ENCODE data around the gene ETV6.
A peak's percentile ranks its signal among the peaks of the same experiment; 100 is the strongest.
"Not testable (repeated sequence)": the region's sequence is repeated elsewhere in the genome, so short reads cannot be mapped to it uniquely, and the experiment has no call there.

Gene ETV6

DNA sequence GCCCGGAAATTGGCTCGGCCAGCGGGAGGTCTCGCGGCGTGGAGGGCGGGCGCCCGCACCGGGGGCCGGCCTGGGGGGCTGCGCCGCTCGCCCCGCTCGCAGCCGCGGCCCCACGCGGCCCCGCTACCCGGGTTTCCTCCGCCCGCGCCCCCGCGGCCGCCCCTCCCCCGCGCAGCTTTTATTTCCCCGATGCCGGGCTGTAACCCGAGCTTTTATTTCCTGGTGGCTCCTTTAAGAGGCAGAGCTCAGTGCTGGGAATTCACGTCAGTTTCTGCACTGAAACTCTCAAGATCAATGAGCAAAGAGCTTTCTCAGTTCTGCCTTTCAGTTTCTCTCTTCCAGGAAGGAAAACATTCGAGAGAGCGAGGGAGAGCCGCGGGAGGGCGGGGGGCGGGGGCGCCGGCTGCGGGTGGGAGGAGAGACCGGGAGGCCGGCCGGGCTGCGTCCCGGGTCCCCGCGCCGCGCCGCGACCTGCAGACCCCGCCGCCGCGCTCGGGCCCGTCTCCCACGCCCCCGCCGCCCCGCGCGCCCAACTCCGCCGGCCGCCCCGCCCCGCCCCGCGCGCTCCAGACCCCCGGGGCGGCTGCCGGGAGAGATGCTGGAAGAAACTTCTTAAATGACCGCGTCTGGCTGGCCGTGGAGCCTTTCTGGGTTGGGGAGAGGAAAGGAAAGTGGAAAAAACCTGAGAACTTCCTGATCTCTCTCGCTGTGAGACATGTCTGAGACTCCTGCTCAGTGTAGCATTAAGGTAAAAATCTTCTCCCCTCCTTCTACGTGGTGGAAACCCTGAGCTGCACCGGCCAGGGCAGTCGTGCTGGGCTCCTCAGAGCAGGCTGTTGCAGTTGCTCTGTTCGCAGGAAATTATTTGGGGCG is at the start of gene ETV6:
Gene ETV6 (plus strand): TSS at position 262 of the 873 bp plus-strand sequence. CDS start 454 bp downstream, at position 716.
- peak; percentile 87 for DNase-seq

DNA sequence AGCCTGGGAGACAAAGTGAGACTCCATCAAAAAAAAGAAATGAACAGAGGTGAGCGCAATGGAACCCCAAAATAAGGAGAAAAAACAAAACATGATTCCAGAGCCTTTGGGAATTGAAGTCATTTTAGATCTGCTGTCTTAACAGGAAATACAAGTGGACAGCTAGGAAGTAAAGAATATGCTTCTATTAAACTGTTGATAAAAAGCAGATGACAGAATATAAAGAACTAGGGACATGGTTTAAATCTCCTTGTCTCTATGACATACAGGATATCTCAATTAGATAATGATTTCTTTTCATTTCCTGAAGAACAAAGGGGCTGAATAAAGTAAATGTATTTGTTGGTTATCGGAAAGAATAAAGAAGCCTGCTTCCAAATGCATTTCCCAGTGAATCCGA is 49.3 kb upstream of the ETV6 start:
- DNase-seq = no peak

DNA sequence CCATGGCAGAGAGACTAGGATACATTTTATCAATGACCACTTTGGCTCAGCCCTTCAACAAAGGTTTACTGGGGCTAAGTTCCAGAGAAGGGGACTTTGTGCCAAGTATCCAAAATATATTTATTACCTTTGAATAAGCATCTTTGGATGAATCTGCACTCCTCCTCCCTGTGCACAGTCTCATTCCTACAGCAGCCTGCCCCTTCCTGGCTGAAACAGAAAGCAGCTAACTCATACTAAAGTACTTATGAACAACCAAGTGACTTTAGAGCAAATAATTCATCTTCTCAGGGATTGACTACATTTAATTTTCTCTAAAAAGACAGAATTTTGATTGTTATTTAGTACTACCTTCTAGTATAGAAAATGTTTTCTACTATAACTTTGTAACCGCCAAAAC is 47.8 kb upstream of the ETV6 start:
- DNase-seq = no peak

DNA sequence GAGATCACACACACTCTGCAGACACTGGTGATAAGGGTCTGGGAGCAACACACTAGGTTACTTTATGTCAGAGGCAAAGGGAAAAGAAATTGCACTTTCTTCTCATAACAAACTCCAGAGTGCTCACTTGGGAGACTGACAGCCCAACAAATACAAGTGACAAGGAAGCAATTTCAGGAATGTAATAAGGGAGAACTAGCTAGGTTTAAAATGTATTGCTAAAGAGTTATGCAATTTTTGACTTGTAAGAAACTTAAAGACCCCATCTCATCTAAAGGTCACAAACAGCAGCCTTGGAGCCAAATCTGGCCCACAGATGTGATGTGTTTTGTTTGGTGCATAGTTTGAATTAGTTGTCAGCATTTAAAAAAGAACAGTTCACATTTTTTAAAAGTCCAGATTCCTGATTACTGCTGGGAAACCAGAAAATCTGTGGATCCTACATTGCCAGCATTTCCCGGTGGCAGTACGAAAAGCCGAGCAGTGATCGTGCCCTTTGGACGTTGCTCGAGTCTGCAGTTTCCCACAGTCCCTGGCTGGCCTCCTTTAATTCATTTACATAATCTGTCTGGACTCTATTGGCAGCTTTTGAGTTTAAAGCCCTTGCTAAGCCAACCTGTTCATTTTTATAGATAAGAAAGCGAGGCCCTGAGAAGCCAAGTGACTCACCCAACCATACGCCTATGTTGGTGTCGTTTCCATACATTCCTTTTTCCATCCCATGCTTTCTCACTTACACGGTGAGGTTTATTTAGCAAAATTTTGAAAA is 42.0 kb upstream of the ETV6 start:
- DNase-seq = no peak

DNA sequence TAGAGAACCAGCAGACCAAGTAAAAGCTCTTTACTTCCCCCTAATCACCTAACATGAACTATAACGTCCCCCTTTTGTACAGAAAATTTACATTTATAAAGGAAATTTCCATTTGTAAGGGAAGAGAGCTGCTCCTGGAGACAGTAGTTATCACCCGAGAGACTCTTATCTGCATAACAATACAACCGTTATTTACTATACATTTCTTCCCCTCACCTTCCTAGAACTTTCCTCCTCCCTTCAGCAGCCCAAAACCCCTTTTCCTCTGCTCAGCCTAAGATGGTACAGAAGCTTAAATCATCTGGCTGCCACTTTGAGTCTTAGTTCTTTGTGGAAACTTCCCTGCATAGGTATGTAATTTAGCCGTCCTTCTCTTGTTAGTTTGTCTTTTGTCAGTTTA is 40.4 kb upstream of the ETV6 start:
- DNase-seq = no peak

DNA sequence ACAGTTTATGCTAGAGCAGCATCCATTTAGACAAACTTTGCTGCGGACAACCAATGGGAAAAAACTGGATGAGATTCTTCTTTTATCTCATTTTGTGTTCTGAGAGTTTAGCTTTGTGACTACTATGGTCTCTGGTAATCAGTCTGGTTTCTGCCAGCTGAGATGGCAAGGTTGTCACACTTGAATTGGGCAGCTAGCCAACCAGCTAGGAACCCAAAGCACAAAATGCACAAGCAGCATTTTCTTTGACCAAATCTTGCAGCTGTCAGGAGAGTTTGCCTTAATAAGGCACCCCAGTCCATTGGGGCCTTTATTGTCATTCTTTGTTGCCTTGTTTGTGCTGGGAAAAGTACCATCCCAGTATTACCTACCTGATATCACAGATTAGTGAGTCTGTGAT is 34.0 kb upstream of the ETV6 start:
- DNase-seq = no peak

DNA sequence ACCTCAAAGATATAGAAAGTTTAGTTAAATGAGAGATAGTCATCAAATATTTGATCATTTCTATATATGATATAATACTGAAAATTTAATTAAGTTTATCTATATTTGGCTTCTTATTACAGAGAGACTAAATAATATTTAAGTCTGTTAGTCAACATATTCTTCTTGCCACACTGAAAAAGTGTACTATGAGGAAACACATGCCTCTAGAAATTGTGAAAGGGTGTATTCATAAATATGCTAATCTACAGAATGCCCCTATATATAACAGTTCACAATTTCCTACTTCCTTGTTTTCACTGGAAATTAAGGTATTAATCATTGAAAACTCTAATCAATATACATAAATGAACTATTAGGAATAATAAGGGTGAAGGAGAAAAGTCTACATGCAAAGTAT is 31.4 kb upstream of the ETV6 start:
- no peak for DNase-seq

DNA sequence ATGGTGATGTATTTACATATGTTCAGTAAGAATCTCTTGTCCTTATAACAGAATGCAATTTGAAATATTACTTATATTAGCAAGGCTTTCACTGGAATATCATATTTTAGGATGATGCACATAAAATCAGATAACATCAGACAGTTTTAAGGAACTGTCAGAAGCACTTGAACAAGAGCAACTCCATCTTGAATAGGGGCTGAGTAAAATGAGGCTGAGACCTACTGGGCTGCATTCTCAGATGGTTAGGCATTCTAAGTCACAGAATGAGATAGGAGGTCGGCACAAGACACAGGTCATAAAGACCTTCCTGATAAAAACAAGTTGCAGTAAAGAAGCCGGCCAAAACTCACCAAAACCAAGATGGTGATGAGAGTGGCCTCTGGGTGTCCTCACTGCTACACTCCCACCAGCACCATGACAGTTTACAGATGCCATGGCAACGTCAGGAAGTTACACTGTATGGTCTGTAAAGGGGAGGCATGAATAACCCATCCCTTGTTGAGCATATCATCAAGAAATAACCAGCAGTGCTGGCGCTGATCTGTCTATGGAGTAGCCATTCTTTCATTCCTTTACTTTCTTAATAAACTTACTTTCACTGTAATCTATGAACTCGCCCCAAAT is 27.6 kb upstream of the ETV6 start:
- no peak for DNase-seq

DNA sequence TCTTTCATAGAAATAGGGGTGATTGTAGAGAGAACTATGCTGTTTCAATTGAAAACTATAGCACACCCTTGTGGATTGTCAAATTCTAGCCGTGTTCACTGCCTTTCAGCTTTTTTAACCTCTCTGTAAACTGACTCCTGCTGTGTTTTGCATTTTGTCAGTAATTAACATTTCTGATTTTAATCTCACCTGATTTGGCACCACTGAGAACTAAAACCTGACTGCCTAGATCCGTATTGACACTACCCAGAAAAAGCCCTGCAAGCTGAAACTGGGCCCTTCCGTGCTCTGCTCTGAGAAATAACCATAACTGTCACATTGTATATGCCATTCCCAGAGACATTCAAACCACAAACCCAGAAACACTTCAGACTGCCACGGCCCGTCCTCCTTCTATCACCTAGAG is 26.6 kb upstream of the ETV6 start:
- DNase-seq = no peak

DNA sequence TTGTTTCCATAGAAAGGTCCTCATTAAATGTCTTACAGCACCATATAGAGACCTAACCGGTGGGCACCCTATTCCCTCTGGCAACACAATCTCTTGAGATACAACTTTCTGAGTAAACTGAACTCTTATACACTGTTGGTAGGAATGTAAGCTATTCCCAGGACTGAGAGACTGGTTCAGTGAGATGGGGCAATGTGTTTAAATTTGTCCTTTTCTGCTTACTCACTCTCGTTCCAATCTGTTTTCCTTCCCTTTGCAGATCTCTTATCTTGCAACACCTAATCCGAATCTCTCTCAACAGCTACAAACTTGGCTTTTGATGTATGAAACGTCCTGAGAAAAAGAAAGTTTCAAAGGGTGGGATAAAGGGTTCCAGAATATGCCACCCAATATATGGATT is 26.1 kb upstream of the ETV6 start:
- no peak for DNase-seq

DNA sequence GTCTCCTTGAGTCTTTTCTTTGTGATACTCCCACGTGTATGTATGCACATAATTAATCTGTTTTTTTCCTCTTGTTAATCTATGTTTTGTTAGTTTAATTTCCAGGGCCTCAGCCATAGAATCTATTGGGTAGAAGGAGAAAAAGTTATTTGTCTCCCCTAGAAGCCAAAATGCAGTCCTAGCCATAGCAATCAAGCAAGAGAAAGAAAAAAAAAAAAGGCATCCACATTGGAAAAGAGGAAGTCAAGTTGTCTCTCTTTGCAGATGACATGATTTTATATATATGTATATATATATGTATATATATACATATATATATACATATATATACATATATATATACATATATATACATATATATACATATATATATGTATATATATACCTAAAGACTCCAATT is 25.4 kb upstream of the ETV6 start:
- no peak for DNase-seq

DNA sequence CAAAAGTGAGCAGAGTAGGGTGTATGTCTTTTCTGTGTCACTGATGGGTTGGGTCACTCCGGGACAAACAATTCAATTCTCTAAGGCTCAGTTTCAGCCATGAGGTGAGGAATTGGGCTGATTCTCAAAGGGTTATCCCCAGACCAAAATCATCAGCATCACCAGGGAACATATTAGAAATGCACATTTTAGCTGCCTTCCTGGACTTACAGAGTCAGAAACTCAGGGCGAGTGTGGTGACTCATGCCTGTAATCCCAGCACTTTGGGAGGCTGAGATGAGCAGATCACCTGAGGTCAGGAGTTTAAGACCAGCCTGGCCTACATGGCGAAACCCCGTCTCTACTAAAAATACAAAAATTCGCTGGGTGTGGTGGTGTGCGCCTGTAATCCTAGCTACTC is 21.8 kb upstream of the ETV6 start:
- not testable (repeated sequence) for DNase-seq

DNA sequence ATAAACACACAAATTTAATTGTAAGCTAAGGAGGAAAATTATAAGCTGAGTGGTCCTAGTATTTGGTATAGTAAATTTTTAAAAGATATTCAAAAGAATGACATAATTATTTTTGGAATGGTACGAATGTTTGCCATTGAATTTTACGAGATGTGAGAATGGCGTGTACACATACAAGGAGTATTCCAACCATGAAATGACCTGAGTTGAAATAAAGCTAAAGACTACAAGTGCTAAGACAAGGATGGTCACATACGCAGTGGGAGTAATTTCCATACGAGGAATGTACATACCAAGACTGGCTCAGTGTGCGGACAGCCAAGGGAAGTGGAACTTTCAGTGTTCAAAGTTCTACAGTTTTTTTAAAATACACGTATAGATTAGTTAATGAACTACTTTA is 21.1 kb upstream of the ETV6 start:
- no peak for DNase-seq

DNA sequence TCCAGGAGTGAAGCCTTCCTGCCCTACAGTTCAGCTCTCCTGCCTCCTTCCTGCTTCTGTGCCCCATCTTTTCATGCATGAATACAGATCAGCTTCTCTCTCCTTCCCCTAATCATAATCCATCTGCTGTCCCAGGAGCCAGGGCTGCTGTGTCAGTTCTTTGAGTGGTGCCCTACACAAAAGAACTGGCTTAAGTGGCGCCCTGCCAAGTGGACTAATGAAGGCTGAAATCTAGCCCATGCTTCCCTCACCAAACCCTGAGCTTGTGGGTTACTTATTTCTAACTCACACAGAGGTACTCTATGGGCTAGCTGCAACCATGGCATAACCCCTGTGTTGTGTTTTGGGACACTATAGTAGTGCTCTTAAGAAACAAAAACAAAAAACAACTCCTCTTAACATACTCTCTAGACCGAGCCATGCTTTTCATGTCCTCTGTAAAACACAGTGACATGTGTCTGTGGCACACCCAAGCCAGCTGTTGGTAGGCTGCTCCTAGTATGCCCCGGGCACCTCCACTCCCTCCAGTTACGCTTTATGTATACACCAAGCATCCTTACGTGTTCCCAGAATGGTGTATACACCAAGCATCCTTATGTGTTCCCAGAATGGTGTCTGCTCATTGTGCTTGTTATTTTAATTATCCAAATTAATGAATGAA is 19.3 kb upstream of the ETV6 start:
- no peak for DNase-seq

DNA sequence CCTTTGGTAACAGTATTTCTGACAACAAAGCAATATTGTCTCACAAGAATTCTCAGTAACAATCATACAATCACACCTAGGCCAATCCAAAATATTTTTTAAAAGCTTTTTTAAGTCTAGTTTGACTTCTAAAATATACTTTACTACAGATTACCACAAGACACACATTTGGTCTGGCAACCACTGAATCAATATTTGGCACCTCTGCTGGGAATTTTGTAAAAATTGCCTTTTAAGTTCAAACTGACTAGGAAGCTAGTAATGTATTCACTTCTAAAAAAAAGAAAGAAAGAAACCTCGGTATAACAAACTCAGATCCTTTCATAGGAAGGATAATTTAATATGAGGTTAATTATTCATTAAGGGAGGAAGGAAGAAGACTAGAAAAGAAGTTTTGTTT is 18.2 kb upstream of the ETV6 start:
- no peak for DNase-seq

DNA sequence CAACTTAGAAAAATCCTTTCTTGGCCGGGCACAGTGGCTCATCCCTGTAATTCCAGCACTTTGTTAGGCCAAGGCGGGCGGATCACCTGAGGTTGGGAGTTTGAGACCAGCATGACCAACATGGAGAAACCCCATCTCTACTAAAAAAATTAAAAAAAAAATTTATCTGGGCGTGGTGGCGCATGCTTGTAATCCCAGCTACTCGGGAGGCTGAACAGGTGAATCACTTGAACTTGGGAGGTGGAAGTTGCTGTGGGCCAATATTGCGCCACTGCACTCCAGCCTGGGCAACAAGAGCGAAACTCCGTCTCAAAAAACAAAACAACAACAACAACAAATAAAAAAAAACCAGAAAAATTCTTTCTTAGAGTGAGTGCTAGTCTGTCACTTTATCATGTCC is 17.6 kb upstream of the ETV6 start:
- DNase-seq = not testable (repeated sequence)

DNA sequence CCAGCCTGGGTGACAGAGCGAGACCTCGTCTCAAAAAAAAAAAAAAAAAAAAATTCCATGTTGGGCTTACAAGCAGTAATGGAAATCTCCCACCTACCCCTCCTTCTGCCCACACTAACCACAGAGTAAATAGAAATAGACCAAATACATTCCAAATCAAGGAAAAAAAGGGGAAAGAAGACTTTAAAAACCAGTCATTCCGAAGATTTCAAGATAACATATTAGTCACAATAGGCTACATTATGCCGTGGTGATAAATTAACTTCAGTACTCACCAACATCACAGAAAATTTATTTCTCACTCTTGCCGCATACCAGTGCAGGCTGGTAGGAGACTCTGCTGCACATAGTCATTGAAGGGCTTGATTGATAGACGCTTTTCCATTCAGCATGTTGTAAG is 15.5 kb upstream of the ETV6 start:
- no peak for DNase-seq

DNA sequence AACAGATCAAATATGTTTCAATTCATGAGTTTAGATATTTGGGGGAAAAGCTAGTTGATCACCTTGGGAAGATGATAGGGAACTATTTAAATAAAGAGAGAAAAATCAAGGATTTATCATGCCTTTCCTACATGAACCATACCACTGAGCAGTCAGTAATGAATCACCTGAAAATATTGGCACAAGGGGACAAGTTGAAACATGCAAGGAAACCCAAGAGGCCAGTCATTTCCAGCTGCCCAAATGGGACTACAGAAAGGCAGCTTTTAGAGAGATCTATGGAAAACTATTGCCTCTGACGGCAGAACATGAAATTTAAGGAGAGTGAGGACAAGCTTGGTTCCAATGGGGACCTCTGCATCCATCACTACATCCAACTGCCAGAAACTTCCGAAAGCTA is 14.1 kb upstream of the ETV6 start:
- no peak for DNase-seq

DNA sequence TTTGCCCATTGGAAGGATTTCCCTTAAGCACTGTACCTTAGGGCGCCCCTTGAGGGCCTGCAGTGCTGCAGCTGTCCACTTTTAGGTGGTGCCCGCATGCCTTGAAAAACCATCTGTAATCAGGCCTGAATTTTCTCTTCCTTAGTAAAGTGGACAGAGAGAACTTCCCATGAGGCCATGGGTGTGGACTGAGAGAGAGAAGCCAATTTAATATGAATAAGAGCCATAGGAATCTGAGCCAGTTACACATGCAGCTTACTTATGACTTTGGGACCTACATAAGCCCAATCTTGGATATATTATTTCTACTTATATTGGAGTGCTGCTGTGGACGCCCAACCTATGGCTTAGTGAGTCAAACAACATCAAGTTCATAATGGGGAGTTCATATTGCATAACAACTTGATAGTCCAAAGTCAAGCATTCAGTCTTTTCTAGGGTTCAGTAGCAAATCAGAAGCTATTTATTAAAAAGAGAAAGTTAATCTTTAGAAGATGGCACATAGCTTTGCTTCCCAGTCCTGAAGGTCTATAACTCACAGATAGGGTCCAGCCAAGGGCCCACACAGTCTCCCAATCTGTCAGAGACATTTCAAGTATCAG is 11.1 kb upstream of the ETV6 start:
- no peak for DNase-seq

DNA sequence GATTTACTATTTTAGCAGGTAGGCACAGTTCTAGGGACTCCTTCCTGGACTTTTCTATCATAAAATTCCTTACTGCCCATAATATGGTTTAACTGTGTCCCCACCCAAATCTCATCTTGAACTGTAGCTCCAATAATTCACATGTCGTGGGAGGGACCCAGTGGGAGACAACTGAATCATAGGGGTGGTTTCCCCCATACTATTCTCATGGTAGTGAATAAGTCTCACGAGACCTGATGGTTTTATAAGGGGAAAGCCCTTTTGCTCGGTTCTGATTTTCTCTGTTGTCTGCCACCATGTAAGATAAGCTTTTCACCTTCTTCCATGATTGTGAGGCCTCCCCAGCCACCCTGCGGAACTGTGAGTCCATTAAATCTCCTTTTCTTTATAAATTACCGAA is 10.0 kb upstream of the ETV6 start:
- no peak for DNase-seq

DNA sequence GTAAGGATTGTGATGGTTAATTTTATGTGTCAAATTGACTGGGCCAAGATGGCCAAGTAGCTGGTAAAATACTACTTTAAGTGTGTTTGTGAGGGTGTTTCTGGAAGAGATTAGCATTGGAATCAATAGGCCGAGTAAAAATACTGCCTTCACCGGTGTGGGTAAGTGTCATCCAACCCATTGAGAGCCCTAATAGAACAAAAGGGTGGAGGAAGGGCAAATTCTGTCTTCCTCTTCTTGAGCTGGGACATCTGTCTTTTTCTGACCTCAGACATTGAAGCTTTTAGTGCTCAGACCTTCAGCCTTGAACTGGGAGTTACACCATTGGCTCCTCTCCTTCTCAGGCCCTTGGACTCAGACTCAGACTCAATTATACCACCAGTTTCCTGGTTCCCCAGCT is 8.0 kb upstream of the ETV6 start:
- DNase-seq = no peak

DNA sequence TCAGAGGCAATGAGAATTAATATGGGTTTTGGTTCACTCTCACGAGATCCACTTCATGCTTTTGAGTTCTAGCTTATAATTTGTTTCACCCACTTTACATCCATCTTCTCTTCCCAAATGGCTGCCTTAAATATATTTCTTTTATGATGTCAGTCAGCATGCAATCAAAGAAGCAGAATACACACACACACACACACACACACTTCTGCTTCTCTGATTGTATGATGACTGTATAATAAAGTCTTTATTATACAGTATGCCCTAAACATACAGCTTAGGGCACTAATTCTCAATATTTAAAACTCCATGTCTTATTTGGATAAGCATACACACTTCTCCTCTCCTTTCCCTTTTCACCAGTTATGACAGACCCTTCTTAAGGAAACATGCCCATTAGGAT is 6.7 kb upstream of the ETV6 start:
- no peak for DNase-seq

DNA sequence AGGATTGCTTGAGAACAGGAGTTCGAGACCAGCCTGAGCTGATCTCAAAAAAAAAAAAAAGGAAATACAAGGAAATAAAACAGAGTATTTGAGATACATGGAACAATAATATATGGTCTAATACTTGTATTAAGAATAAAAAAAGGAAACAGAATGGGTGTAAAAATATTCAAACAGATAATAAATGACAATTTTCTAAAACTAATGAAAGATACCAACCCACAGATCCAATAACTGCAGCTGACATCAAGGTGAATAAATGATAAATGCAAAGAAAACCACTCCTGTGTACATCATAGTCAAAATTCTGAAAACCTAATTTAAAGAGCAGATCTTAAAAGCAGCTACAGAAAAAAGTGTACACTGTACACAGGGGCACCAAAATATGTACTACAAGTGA is 4.1 kb upstream of the ETV6 start:
- DNase-seq = no peak

Data from stimulated activated CD4-positive, alpha-beta T cell treated with anti-CD3 and anti-CD28 coated beads, Interleukin-15, amount 100 ng/mL, for 24 hours (primary cell).